SK-N-SH (cell line): Measurements from ENCODE around the gene INF2. TPM values are rescaled to one million over a fixed set of nuclear protein-coding genes. Genes with fewer than 3 reads are reported as not detected.

ENCODE experiments used
- CTCF ChIA-PET: fragments of 300-600, 350-600 bp; formaldehyde crosslinking; extraction: SDS; loops from one replicate; lab custom pipeline; 2021; lab: Yijun Ruan, JAX
- POLR2A ChIA-PET: fragments of 350-600 bp; sonication (Branson Sonifier 250); formaldehyde crosslinking; extraction: SDS; loops from one replicate; lab custom pipeline; 2020; ENCODE audit warnings: antibody characterized with exemption, inconsistent platforms; lab: Yijun Ruan, JAX
- DNase-seq: peaks from one replicate; pipeline ENCODE4 v3.0.0; 2012
- H2AFZ ChIP-seq: fragments of 200-600 bp; sonication (generic); 2 replicates; pipeline ENCODE4 v1.8.1; 2016; ENCODE audit warnings: antibody characterized with exemption, mild to moderate bottlenecking, low read depth
- H3F3A ChIP-seq: fragments of 200-600 bp; sonication (generic); replicated peaks from 2 replicates; pipeline ENCODE3; 2016; ENCODE audit warnings: antibody characterized with exemption, mild to moderate bottlenecking; ENCODE audit not compliant: insufficient read depth
- H3K27ac ChIP-seq, 2 experiments: fragments of 200-500 bp in 1 of 2; fragments of 200-600 bp in 1 of 2; sonication (Bioruptor generic) in 1 of 2; sonication (generic), shearing (Covaris generic) in 1 of 2; 2 replicates each; pipeline versions ENCODE4 v1.5.1 to v1.6.1; 2014 to 2016; ENCODE audit warnings: low read depth in 2 of 2, inconsistent platforms in 1 of 2, low read length in 1 of 2, mild to moderate bottlenecking in 1 of 2, mixed read lengths in 1 of 2
- H3K27me3 ChIP-seq: fragments of 200-600 bp; sonication (generic), shearing (Covaris generic); 2 replicates; pipeline ENCODE4 v1.6.1; 2016; ENCODE audit warnings: mixed run types; ENCODE audit not compliant: insufficient read depth
- H3K36me3 ChIP-seq, 2 experiments: fragments of 200-500 bp in 1 of 2; fragments of 200-600 bp in 1 of 2; sonication (Bioruptor generic) in 1 of 2; sonication (generic) in 1 of 2; replicated peaks in 1 of 2; 2 replicates each; pipeline versions ENCODE3 to v1.5.1; 2014 to 2016; ENCODE audit warnings: low read length in 1 of 2, mild to moderate bottlenecking in 1 of 2; ENCODE audit not compliant: insufficient read depth in 2 of 2, control insufficient read depth in 1 of 2
- H3K4me1 ChIP-seq, 2 experiments: fragments of 200-500 bp in 1 of 2; fragments of 200-600 bp in 1 of 2; sonication (Bioruptor generic) in 1 of 2; sonication (generic), shearing (Covaris generic) in 1 of 2; 2 replicates each; pipeline versions ENCODE4 v1.5.1 to v1.6.1; 2014 to 2016; ENCODE audit warnings: low read depth in 1 of 2, low read length in 1 of 2, mixed run types in 1 of 2; ENCODE audit not compliant: insufficient read depth in 2 of 2, control insufficient read depth in 1 of 2
- H3K4me2 ChIP-seq: fragments of 200-600 bp; sonication (generic), shearing (Covaris generic); 2 replicates; pipeline ENCODE4 v1.6.1; 2017; ENCODE audit warnings: mixed run types
- H3K4me3 ChIP-seq, 2 experiments: fragments of 200-500 bp in 1 of 2; fragments of 200-600 bp in 1 of 2; sonication (Bioruptor generic) in 1 of 2; sonication (generic), shearing (Covaris generic) in 1 of 2; 2 replicates each; pipeline versions ENCODE4 v1.5.1 to v1.8.1; 2014 to 2016; ENCODE audit warnings: low read depth in 2 of 2, inconsistent platforms in 1 of 2, low read length in 1 of 2, mild to moderate bottlenecking in 1 of 2, mixed read lengths in 1 of 2, moderate library complexity in 1 of 2
- H3K79me2 ChIP-seq: fragments of 200-600 bp; sonication (generic); 2 replicates; pipeline ENCODE4 v1.8.1; 2017; ENCODE audit warnings: mild to moderate bottlenecking; ENCODE audit not compliant: insufficient read depth
- H3K9ac ChIP-seq: fragments of 200-600 bp; sonication (generic); 2 replicates; pipeline ENCODE4 v1.6.1; 2017; ENCODE audit warnings: mixed run types
- H3K9me2 ChIP-seq: fragments of 200-600 bp; sonication (generic); 2 replicates; pipeline ENCODE4 v1.6.1; 2017; ENCODE audit warnings: mixed run types
- H3K9me3 ChIP-seq: fragments of 200-600 bp; sonication (generic); 2 replicates; pipeline ENCODE4 v1.6.1; 2017; ENCODE audit warnings: mixed run types, mild to moderate bottlenecking, moderate library complexity
- H4K20me1 ChIP-seq: fragments of 200-600 bp; sonication (generic); 2 replicates; pipeline ENCODE4 v1.6.1; 2017; ENCODE audit warnings: mild to moderate bottlenecking, mixed run types; ENCODE audit not compliant: insufficient read depth
- CHD2 ChIP-seq: fragments of 150-350 bp; IDR thresholded peaks from 2 replicates; pipeline ENCODE4 v1.6.1; 2018; ENCODE audit warnings: low read length; ENCODE audit not compliant: partially characterized antibody
- FOXJ3 ChIP-seq: sonication (generic); formaldehyde crosslinking; IDR thresholded peaks from 2 replicates; pipeline ENCODE4 v1.5.1; 2020; ENCODE audit warnings: mild to moderate bottlenecking, missing genetic modification reagents
- GATA2 ChIP-seq: sonication (generic); formaldehyde crosslinking; IDR thresholded peaks from 2 replicates; pipeline ENCODE4 v1.5.0; 2020; ENCODE audit warnings: mild to moderate bottlenecking, missing genetic modification reagents
- IRF3 ChIP-seq: fragments of 150-350 bp; IDR thresholded peaks from 2 replicates; pipeline ENCODE4 v1.6.1; 2016; ENCODE audit warnings: mild to moderate bottlenecking, low read depth, low read length
- MAX ChIP-seq: IDR thresholded peaks from 2 replicates; pipeline ENCODE4 v1.4.0; 2012; ENCODE audit warnings: low read depth
- MEF2A ChIP-seq: IDR thresholded peaks from 2 replicates; pipeline ENCODE4 v1.4.0; 2012; ENCODE audit warnings: low read depth, borderline replicate concordance
- MXI1 ChIP-seq: IDR thresholded peaks from 2 replicates; pipeline ENCODE4 v1.6.1; 2012; ENCODE audit warnings: mild to moderate bottlenecking, low read depth, low read length, improper control_type of control experiment
- NFIC ChIP-seq: IDR thresholded peaks from 2 replicates; pipeline ENCODE4 v1.4.0; 2012; ENCODE audit warnings: borderline replicate concordance
- NRF1 ChIP-seq: IDR thresholded peaks from 2 replicates; pipeline ENCODE4 v1.6.1; 2012; ENCODE audit warnings: low read depth, mild to moderate bottlenecking, low read length
- RAD21 ChIP-seq: IDR thresholded peaks from 2 replicates; pipeline ENCODE4 v1.6.1; 2012; ENCODE audit warnings: mild to moderate bottlenecking, low read length
- RFX5 ChIP-seq: IDR thresholded peaks from 2 replicates; pipeline ENCODE4 v1.6.1; 2012; ENCODE audit warnings: mild to moderate bottlenecking, improper control_type of control experiment, low read length
- RXRA ChIP-seq: IDR thresholded peaks from 2 replicates; pipeline ENCODE4 v1.4.0; 2012; ENCODE audit warnings: low read depth, mild to moderate bottlenecking, borderline replicate concordance
- SIN3A ChIP-seq: IDR thresholded peaks from 2 replicates; pipeline ENCODE4 v1.6.1; 2012; ENCODE audit warnings: low read depth, mild to moderate bottlenecking, low read length, moderate library complexity, borderline replicate concordance
- TCF12 ChIP-seq: IDR thresholded peaks from 2 replicates; pipeline ENCODE4 v1.4.0; 2012
- USF1 ChIP-seq: IDR thresholded peaks from 2 replicates; pipeline ENCODE4 v1.4.0; 2012; ENCODE audit warnings: low read depth, borderline replicate concordance
- YY1 ChIP-seq: IDR thresholded peaks from 2 replicates; pipeline ENCODE4 v1.4.0; 2012; ENCODE audit warnings: low read depth, mild to moderate bottlenecking
- WGBS: methylation state at CpG from one replicate; pipeline ENCODE4 v1.1.6; 2017; ENCODE audit warnings: low lambda C conversion rate; 5-methylcytosine and 5-hydroxymethylcytosine counted together
- polyA plus RNA-seq, 3 experiments: library from polyadenylated mRNA; depleted of rRNA; stranded (reverse); fragments of >200 nt; gene quantifications; 2 replicates each; pipeline ENCODE4 v1.2.3, GENCODE V29; 2012
- TF ChIP-seq, protein P1 (sequence below): fragments of 150-350 bp; IDR thresholded peaks from 2 replicates; pipeline ENCODE4 v1.6.1; 2017; ENCODE audit warnings: antibody characterized with exemption, low read length, low read depth, borderline replicate concordance
- TF ChIP-seq, protein P2 (sequence below): IDR thresholded peaks from 2 replicates; pipeline ENCODE4 v1.6.1; 2012; ENCODE audit warnings: mild to moderate bottlenecking, low read depth, low read length, moderate library complexity

INF2 gene
- polyA plus RNA-seq, 1 of the 3 experiments (the other 2 are of a cell fraction): 32.5 TPM

GRCh38 chr14:104714681-104715080 is 25.3 kb downstream of the INF2 start:
- Histone ChIP-seq H3K4me2 (no peak overlapping the region), H3K27ac (no peak overlapping the region), H3K79me2 (no peaks in the 10 kb centered on the region), H3K9me2 (no peaks in the 10 kb centered on the region), H3K9me3 (no peaks in the 10 kb centered on the region), H3K4me1 (peaks cover 0 to 13% of the 10 kb centered on the region in 2 experiments; a peak in 1 of 4 replicates), H2AFZ (no peak overlapping the region), H3K36me3 (peaks cover 0 to 53% of the 10 kb centered on the region in 2 experiments), H3K9ac (no peak overlapping the region), H3K4me3 (no peak overlapping the region), H4K20me1 (no peaks in the 10 kb centered on the region), H3F3A (no peaks in the 10 kb centered on the region), H3K27me3 (no peaks in the 10 kb centered on the region)
- WGBS: 98% methylated on average over 19 of the region's 31 CpGs
- ChIA-PET POLR2A (no interaction called here), CTCF (no interaction called here)
- no peak for DNase-seq
- no peak for TF ChIP-seq RAD21
- no peak for TF ChIP-seq GATA2 (CRISPR knock-in tag)
- no peak for TF ChIP-seq YY1
- TF ChIP-seq SIN3A: no peak
- no peak for TF ChIP-seq MXI1
- no peak for TF ChIP-seq RXRA
- no peak for TF ChIP-seq MEF2A
- no peak for TF ChIP-seq NFIC
- TF ChIP-seq, protein P1, sequence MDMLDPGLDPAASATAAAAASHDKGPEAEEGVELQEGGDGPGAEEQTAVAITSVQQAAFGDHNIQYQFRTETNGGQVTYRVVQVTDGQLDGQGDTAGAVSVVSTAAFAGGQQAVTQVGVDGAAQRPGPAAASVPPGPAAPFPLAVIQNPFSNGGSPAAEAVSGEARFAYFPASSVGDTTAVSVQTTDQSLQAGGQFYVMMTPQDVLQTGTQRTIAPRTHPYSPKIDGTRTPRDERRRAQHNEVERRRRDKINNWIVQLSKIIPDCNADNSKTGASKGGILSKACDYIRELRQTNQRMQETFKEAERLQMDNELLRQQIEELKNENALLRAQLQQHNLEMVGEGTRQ: no peak
- TF ChIP-seq MAX: no peak
- no peak for TF ChIP-seq USF1
- TF ChIP-seq TCF12: no peak
- TF ChIP-seq, protein P2, sequence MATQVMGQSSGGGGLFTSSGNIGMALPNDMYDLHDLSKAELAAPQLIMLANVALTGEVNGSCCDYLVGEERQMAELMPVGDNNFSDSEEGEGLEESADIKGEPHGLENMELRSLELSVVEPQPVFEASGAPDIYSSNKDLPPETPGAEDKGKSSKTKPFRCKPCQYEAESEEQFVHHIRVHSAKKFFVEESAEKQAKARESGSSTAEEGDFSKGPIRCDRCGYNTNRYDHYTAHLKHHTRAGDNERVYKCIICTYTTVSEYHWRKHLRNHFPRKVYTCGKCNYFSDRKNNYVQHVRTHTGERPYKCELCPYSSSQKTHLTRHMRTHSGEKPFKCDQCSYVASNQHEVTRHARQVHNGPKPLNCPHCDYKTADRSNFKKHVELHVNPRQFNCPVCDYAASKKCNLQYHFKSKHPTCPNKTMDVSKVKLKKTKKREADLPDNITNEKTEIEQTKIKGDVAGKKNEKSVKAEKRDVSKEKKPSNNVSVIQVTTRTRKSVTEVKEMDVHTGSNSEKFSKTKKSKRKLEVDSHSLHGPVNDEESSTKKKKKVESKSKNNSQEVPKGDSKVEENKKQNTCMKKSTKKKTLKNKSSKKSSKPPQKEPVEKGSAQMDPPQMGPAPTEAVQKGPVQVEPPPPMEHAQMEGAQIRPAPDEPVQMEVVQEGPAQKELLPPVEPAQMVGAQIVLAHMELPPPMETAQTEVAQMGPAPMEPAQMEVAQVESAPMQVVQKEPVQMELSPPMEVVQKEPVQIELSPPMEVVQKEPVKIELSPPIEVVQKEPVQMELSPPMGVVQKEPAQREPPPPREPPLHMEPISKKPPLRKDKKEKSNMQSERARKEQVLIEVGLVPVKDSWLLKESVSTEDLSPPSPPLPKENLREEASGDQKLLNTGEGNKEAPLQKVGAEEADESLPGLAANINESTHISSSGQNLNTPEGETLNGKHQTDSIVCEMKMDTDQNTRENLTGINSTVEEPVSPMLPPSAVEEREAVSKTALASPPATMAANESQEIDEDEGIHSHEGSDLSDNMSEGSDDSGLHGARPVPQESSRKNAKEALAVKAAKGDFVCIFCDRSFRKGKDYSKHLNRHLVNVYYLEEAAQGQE: no peak
- TF ChIP-seq RFX5: no peak
- no peak for TF ChIP-seq IRF3
- no peak for TF ChIP-seq FOXJ3
- TF ChIP-seq CHD2: no peak
- TF ChIP-seq NRF1: no peak
